HepG2 (cell line): ENCODE measurements around the gene ALG1L2. TPM values are rescaled to one million over a fixed set of nuclear protein-coding genes. Genes with fewer than 3 reads are reported as not detected.

Experiments
- BRD4 ChIP-seq: sonication (generic); formaldehyde crosslinking; IDR thresholded peaks from 2 replicates; pipeline ENCODE4 v1.4.0; 2020; ENCODE audit warnings: missing genetic modification reagents
- ELF4 ChIP-seq: sonication (generic); formaldehyde crosslinking; IDR thresholded peaks from 2 replicates; pipeline ENCODE4 v1.5.0; 2020; ENCODE audit warnings: missing genetic modification reagents, mild to moderate bottlenecking, moderate library complexity, borderline replicate concordance
- ETV5 ChIP-seq: IDR thresholded peaks from 2 replicates; pipeline ENCODE4 v1.6.1; 2018; ENCODE audit warnings: missing biosample characterization, missing genetic modification reagents, inconsistent platforms, borderline replicate concordance
- GLMP ChIP-seq: sonication (generic); formaldehyde crosslinking; IDR thresholded peaks from 2 replicates; pipeline ENCODE4 v1.9.0; 2021; ENCODE audit warnings: missing genetic modification reagents, mild to moderate bottlenecking, borderline replicate concordance
- HNRNPK ChIP-seq: fragments of 200-400 bp; formaldehyde crosslinking; IDR thresholded peaks from 2 replicates; pipeline ENCODE4 v1.6.1; 2018; ENCODE audit warnings: low read length, low read depth, moderate library complexity, mild to moderate bottlenecking; ENCODE audit not compliant: poor library complexity, severe bottlenecking
- JUND ChIP-seq: sonication (generic); formaldehyde crosslinking; IDR thresholded peaks from 2 replicates; pipeline ENCODE4 v1.8.0; 2022; ENCODE audit warnings: mild to moderate bottlenecking, missing genetic modification reagents
- KAT7 ChIP-seq: IDR thresholded peaks from 2 replicates; pipeline ENCODE4 v1.6.1; 2018; ENCODE audit warnings: borderline replicate concordance, missing compliant biosample characterization
- MBNL3 ChIP-seq: fragments of 250-450 bp; sonication (Bioruptor Pico); conservative IDR thresholded peaks from 2 replicates; pipeline ENCODE4 v1.8.0; 2022; ENCODE audit warnings: mild to moderate bottlenecking, inconsistent platforms
- PITX1 ChIP-seq: sonication (generic); formaldehyde crosslinking; IDR thresholded peaks from 2 replicates; pipeline ENCODE4 v1.5.1; 2020; ENCODE audit warnings: mild to moderate bottlenecking, missing genetic modification reagents
- SALL1 ChIP-seq: sonication (generic); formaldehyde crosslinking; IDR thresholded peaks from 2 replicates; pipeline ENCODE4 v1.8.0; 2022; ENCODE audit warnings: mild to moderate bottlenecking, missing genetic modification reagents
- SNAPC5 ChIP-seq: sonication (generic); formaldehyde crosslinking; IDR thresholded peaks from 2 replicates; pipeline ENCODE4 v1.8.1; 2023; ENCODE audit warnings: mild to moderate bottlenecking, missing genetic modification reagents, borderline replicate concordance
- THAP11 ChIP-seq: IDR thresholded peaks from 2 replicates; pipeline ENCODE4 v1.6.1; 2016; ENCODE audit warnings: missing biosample characterization, missing genetic modification reagents
- TRIM22 ChIP-seq: fragments of 450-650 bp; IDR thresholded peaks from 2 replicates; pipeline ENCODE4 v1.6.1; 2017
- ZKSCAN1 ChIP-seq: fragments of 150-350 bp; IDR thresholded peaks from 2 replicates; pipeline ENCODE4 v1.6.1; 2014; ENCODE audit warnings: low read length
- ZMYM2 ChIP-seq: sonication (generic); formaldehyde crosslinking; IDR thresholded peaks from 2 replicates; pipeline ENCODE4 v1.8.0; 2022; ENCODE audit warnings: mild to moderate bottlenecking, missing genetic modification reagents
- ZNF12 ChIP-seq: sonication (generic); formaldehyde crosslinking; IDR thresholded peaks from 2 replicates; pipeline ENCODE4 v1.5.0; 2020; ENCODE audit warnings: missing genetic modification reagents
- ZNF136 ChIP-seq: sonication (generic); formaldehyde crosslinking; IDR thresholded peaks from 2 replicates; pipeline ENCODE4 v1.8.1; 2022; ENCODE audit warnings: low read depth, mild to moderate bottlenecking, moderate library complexity, missing genetic modification reagents
- ZNF225 ChIP-seq: sonication (generic); formaldehyde crosslinking; IDR thresholded peaks from 2 replicates; pipeline ENCODE4 v1.4.0; 2020; ENCODE audit warnings: mild to moderate bottlenecking, missing genetic modification reagents
- ZNF337 ChIP-seq: sonication (generic); formaldehyde crosslinking; IDR thresholded peaks from 2 replicates; pipeline ENCODE4 v1.5.1; 2020; ENCODE audit warnings: missing genetic modification reagents, low read depth, mild to moderate bottlenecking, borderline replicate concordance
- ZNF513 ChIP-seq: sonication (generic); formaldehyde crosslinking; conservative IDR thresholded peaks from 2 replicates; pipeline ENCODE4 v1.5.0; 2020; ENCODE audit warnings: missing genetic modification reagents
- ZNF562 ChIP-seq: sonication (generic); formaldehyde crosslinking; IDR thresholded peaks from 2 replicates; pipeline ENCODE4 v1.8.0; 2022; ENCODE audit warnings: missing genetic modification reagents, borderline replicate concordance
- ZNF574 ChIP-seq: sonication (generic); formaldehyde crosslinking; IDR thresholded peaks from 2 replicates; pipeline ENCODE4 v1.4.0; 2020; ENCODE audit warnings: missing genetic modification reagents
- ZNF740 ChIP-seq: sonication (generic); formaldehyde crosslinking; IDR thresholded peaks from 2 replicates; pipeline ENCODE4 v1.4.0; 2020; ENCODE audit warnings: missing genetic modification reagents
- polyA plus RNA-seq, 8 experiments: library from polyadenylated mRNA; depleted of rRNA in 3 of 8; stranded (reverse) in 7 of 8; unstranded in 1 of 8; fragments of >200 nt; fragmentation: Illumina TruSeq in 4 of 8; extraction: Trizol in 4 of 8; gene quantifications; 2 replicates each; pipeline versions ENCODE4 v1.2.1 to v1.2.3, GENCODE V29; 2011 to 2016; ENCODE audit warnings: low read depth in 4 of 8, missing spikeins in 1 of 8, mixed read lengths in 1 of 8; ENCODE audit not compliant: insufficient read depth in 1 of 8
- total RNA-seq, 5 experiments: library from RNA; depleted of rRNA; stranded (reverse); fragments of >200 nt; fragmentation: Illumina TruSeq; extraction: Trizol; gene quantifications; 2 replicates each; pipeline ENCODE4 v1.2.3, GENCODE V29; 2016; ENCODE audit warnings: low read depth in 1 of 5

ALG1L2 gene
- total and polyA plus RNA-seq, 2 of the 13 experiments (the other 11 are each of a cell fraction or from before 2014, with no cell fraction given): 0.13 to 0.55 TPM

- TF ChIP-seq ZNF574 (CRISPR knock-in tag): 0 out of 2 replicates have a peak, but pooled peaks have one; percentile 31
- no peak for TF ChIP-seq JUND (CRISPR knock-in tag)
- TF ChIP-seq BRD4: no peak
- TF ChIP-seq THAP11: no peak
- TF ChIP-seq MBNL3 (CRISPR knock-in tag): no peak
- no peak for TF ChIP-seq ZNF740 (CRISPR knock-in tag)
- no peak for TF ChIP-seq ZMYM2 (CRISPR knock-in tag)
- no peak for TF ChIP-seq ZNF562 (CRISPR knock-in tag)
- no peak for TF ChIP-seq ZKSCAN1
- no peak for TF ChIP-seq PITX1
- TF ChIP-seq HNRNPK: no peak
- no peak for TF ChIP-seq ZNF337
- no peak for TF ChIP-seq TRIM22
- TF ChIP-seq KAT7 (CRISPR knock-in tag): no peak
- TF ChIP-seq ZNF513 (CRISPR knock-in tag): no peak
- no peak for TF ChIP-seq ELF4
- TF ChIP-seq ZNF136 (CRISPR knock-in tag): no peak
- no peak for TF ChIP-seq ZNF12 (CRISPR knock-in tag)
- no peak for TF ChIP-seq SNAPC5
- TF ChIP-seq ZNF225 (CRISPR knock-in tag): no peak
- peak; percentile 58 for TF ChIP-seq SALL1
- TF ChIP-seq ETV5 (CRISPR knock-in tag): no peak
- no peak for TF ChIP-seq GLMP (CRISPR knock-in tag)
These were observed 29.7 kb downstream of the ALG1L2 start (continued) for GRCh38 chr3:130111185-130111864.
